Measurements from ENCODE around the gene SNX4.

Gene SNX4

DNA sequence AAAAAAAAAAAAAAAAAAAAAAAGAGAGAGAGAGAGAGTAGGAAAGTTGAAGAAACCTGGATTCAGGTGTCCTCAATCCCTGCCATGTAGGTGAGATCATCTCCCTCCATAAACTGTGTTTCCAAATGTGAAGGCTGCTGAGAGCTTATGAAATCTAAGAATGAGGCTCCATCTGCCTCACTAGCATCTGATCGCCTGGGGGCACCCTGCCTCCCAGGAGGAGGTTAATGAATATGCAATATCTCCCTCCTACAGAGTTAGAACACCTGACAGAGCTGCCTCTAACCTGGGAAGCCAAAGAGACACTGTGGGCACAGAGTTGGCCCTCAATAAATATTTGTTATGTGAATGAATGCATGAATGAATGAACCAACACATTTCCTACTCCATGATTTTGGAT, 121.0 kb downstream of the SNX4 start:
- no peak for DNase-seq

Data from NCI-H774 (cell line).